ENCODE results near the gene CCDC57.
"Not testable (repeated sequence)": the region's sequence is repeated elsewhere in the genome, so short reads cannot be mapped to it uniquely, and the experiment has no call there.

CCDC57 gene

DNA sequence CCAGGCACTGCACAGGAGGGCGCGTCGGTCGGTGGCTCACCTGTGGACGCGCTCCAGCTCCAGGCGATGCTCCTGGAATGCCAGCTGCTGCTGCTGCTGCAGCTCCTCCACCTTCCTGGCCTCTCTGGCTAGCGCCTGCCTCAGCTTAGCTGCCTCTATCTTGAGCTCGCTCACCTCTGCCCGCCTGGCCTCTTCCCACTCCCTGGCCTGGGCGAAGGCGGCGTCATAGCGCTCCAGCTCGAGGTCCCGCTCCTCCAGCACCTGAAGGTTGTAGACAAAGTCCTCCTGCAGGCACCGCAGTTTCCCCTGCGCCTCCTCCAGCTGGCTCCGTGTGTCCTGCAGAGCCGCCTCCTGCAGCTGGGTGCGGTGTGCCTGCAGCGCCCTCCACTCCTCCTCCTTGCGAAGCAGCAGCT lies 11.1 kb downstream of the CCDC57 start:
- no peak for DNase-seq (ENCODE audit: low spot score)

DNA sequence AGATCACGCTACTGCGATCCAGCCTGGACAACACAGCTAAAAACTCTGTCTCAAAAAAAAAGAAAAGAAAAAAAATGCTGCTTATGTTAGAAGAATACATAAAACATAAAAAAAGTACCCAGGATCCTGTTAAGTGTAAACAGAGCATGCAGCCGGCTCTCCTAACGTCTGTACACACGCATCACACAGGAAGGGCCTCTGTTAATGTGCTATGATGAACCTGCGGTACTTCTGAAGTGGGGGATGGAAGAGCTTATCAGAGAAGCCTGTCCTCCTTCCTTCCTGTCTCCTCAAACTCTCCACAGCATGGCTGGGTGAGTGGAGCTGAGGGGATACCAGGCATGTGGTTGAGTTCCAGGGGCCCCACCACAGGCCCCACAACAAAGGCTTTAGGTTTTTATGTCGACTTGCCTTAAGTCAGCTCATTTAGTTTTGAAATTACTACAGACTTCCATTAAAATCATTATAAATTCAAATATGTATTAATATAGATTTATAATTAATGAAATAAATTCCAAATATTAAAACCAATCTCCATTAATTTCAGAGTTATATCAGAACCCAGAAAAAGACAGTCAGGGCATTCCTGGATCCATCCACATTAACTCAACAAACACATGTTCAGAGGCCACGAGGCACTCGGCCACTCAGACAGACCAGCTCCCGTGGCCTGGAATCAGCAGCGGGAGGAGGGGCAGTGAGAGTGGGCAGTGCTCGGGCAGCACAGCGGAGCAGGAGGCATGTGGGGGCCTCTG lies 11.7 kb downstream of the CCDC57 start:
- no peak for DNase-seq (ENCODE audit: low spot score)

DNA sequence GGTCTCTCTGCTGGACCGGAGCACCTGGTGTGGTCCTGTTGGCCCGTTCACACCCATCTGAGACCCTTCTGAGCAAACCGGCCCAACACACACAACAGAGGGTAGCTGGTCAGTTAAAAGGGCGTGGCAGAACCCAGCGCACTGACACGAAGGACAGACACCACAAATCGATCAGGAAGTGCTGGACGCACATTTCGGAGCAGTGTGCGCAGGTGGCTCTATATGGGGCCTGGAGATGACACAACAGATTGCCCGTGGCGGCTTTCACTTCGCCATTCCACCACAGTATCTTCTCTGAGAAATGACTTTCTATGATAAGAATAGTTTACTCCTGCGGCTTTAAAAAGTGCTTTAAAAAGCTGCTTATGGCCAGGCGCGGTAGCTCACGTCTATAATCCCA lies 12.5 kb downstream of the CCDC57 start:
- no peak for DNase-seq (ENCODE audit: low spot score)

DNA sequence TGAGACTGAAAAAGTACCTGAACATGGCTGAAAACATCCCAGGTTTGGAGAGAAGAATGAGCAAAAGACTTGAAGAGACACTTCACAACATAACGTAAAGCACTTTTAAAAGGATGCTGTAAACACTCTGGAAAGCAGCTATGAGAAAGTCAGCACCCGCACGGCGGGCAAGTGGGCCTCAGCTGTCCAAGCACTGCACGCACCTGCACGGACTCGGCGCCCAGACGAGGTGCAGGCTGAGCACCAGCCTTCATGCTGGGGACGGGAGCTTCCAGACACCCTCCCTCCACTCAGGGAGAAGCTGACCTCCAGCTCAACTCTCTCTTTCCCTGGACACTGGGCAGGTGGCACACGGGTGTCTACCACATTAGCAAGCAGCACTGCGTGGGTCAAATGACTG lies 13.1 kb downstream of the CCDC57 start:
- no peak for DNase-seq (ENCODE audit: low spot score)

DNA sequence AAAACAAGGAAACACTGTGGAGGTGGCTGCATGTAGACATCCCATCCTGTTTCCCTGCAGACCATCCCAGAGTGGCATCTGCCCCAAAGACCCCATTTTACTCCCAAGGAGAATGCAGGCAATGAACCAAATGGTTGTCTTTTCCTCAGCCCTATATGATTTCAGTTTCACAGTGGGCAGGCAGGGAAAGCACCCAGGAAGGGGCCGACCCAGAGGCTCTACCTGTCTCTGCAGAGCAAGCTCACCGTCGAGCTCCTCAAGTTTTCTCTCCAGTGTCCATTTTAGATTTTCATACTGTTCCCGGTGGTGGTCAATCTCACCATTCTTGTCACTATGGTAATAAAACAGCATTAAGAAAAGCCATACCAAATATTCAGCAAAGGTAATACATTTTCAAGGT lies 14.6 kb downstream of the CCDC57 start:
- no peak for DNase-seq (ENCODE audit: low spot score)

DNA sequence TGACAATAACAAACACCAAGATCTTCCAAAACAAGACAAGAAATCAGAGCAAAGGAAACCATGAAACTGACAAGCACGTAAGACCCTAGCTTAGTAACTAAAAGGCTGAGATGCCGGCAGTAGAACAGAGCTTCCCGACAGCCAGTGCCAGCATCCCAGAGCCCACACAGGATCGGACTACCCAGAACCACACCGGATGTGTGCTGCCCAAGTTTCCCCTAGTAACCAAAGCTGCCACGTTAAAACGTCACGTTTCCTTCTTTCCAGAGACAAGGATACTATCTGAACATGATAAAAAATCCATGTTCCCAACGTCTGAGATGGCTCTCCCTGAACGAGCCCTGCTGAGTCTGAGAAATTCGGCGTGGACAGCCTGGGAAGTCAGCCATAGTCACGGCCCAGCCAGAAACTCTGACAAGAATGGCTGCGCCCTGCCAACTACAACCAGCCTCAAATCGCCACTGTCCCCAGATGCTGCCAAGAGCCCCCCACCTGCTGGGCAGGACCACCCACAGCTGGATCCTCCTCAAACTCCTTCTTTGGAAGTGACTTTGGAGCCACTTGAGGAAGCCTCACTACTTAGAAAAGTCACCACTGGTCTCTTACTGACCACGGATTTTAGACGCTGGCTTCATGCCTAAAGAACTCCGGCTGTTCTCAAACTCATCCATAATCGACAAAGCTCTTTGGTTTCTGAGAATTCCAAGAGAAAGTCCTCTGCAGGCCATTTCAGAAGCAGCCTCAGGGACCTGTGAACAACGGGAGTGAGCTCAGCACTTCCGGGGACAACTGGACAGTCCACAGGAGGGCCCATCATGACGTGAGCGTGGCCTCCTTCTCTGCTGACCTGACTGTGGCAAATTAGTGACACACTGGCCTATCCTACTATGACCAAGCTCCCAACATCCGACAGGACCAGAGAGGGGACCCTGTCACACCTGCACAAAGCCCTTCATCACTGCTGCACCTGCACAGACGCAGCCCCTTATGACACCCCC lies 16.7 kb downstream of the CCDC57 start:
- DNase-seq (ENCODE audit: low spot score), result no peak

DNA sequence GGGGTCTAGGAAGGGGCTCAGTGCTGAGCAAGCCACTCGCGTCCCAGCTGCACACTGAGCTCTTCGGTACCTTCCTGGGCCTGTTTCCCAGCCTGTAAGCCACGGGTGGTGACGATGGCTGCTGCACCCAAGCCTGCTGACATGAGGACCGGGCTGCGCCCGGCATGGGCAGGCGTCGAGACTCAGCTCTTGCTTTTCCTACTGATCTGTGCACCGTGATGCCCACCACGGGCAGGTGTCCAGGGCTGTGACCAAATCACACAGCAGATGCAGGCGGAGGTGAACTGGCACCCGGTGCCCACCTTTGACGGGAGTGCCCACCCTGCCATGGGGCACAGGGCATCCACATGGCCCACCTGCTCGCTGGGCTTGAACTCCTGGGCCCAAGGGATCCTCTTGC lies 17.9 kb downstream of the CCDC57 start:
- DNase-seq (ENCODE audit: low spot score), result no peak

DNA sequence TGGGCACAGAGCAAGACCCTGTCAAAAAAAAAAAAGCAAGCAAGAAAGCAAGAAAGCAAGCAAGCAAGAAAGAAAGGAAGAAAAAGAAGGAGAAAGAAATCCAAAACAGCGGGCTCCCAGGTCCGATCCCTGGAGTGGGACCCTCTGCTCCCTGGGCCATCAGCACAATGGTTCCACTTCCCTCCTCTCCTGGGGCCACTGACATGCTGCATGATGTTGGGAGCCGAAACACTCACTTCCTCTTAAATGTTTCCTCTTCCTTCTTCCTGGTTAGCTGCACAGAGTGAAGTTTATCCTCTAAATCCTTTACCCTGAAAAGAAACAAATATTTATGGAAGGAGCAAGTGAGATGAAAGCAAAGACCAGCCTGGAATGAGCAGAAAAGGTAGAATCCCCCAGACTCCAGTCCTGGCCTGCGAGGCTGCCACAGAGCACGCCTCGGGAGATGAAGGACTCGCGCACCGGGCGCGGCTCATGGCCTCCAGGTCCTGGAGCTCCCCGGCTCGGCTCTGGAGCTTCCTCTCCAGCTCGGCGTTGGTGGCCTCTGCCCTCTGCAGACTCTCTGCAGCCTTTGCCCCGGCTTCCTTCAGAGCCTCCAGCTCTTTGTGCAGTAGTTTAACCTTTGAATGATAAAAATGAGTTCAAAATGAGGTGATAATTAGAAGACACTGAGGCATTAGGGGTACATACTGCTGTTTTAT lies 19.0 kb downstream of the CCDC57 start:
- DNase-seq (ENCODE audit: low spot score), result no peak

DNA sequence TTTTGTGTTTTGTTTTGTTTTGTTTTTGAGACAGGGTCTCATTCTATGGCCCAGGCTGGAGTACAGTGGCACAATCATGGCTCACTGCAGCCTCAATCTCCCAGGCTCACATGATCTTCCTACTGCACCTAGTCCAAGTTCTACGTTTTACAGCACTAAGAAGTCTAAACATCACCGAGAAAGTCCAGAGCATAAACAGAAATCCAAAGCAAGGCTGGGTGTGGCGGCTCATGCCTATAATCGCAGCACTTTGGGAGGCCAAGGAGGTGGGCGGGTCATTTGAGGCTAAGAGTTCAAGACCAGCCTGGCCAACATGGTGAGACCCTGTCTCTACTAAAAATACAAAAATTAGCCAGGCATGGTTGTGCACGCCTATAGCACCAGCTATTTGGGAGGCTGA lies 19.6 kb downstream of the CCDC57 start:
- not testable (repeated sequence) for DNase-seq (ENCODE audit: low spot score)

DNA sequence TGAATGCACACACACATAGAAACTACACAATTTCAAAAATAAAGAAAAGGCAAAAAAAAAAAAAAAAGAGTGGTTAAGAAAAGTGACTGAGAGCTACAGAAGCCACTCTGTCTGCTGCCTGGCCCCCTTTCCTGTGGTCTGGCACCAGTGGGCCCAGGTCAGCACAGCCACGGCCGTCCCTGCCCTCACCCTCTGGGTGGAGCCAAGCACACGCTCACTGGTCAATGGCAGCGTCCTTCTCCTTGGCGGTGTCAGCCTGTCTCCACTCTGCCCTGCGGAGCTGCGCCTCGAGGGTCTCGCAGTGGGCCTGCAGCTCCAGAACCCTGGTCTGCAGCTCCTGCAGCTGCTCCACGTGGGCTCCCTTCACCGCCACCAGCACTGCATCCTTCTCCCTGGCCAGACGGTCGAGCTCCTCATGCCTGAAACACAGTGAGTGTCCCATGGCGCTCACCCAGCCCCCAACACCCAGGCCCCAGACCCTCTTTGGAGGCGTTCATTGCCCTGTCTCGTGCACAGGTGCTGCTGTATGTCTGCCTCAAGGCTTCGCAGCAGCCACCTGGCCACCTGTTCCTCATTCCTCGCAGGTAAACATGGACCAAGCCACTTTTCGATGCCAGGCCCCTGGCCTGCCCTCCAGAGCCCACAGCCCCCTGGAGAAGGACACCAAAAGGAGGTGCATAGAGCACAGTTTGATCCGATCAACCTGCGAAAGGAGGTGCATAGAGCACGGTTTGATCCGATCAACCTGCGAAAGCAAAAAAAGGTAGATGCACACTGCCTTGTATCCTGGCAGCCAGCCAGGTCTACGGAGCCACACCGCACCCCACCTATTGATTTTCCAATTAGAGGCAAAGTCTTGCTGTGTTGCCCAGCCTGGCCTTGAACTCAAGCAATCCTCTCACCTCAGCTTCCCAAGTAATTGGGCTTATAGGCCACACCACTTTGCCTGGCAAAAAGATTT lies 24.4 kb downstream of the CCDC57 start:
- DNase-seq (ENCODE audit: low spot score), result no peak

DNA sequence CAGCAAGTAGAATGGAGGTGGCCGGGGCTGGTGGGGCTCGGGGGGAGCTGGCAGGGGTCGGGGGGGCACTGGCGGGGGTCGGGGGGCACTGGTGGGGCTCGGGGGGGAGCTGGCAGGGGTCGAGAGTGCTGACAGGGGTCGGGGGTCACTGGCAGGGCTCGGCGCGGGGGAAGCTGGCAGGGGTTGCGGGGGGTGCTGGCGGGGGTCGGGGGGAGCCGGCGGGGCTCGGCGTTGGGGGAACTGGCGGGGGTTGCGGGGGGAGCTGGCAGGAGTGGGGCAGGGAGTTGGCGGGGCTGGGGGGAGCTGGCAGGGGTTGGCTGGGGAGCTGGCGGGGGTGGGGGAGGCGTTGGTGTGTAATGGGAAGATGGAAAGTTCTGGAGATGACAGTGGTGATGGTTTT lies 25.1 kb downstream of the CCDC57 start:
- no peak for DNase-seq (ENCODE audit: low spot score)

DNA sequence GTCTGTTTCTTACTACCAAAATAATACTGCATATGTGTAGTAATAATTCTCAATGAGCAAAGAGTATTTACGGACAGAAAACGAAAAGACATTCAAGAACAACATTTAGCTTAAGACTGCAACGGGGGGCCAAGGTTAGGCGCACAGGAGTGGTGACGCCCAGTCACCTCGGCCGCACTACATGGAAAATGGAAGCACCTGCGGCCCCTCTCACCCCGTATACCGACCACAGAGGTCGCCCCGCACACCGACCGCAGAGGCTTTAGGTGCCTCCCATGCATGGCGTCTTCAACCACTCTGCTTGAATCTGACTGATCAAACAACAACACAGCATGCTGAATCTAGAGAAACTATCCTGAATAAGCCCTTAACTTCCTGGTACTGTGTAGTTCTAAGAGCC lies 26.4 kb downstream of the CCDC57 start:
- DNase-seq (ENCODE audit: low spot score), result no peak

DNA sequence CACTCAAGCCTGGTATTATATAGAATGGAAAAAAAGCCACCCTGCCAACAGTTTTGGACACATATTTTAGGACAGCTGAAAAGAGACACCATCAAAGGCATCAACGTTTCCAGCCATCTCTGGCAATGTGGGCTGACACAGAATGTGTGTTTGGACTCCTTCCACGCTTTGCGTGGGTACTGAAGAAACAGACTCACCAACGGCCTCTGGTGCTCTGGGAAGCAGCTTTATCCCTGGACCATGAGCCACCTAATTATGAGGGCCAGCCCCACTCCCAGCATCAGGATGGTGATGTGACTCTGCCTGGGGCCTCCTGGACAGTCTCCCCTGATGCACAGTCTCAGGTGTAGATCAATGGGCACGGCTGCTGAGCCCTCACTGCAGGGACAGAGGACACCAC lies 27.9 kb downstream of the CCDC57 start:
- DNase-seq (ENCODE audit: low spot score), result no peak

DNA sequence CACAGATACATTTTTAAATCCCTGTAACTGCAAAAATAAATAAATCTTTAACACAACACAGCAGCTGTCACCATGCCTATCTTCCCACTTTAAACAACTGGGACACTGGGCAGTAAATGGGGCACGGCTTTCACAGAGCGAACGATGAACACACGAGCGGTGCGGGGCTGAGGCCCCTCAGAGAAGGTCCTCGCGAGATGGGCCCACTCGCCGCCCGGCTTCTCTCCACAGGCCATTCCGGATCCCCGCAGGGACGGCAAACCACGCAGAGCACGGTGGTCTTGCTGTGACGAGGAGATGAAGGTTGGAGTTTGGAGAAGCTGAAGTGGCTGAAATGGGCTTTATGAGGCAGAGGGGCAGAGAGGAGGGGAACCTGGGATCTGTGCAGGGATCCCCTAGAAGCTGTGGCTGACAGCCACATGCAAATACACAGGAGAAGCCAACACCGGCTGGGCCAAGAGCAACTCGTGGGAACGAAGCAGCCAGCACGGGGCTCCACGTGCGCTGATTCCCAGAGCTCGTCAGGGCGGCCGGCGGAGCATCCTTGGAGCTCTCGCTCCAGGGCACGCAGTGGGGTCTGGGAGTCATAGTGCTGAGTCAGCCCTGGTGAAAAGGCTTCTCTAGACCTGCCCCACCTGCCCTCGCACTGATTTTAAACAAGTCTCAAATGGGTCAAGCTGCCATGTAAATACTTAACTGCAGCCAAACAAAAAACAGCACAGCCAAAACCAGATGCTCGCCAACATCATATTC lies 31.7 kb downstream of the CCDC57 start:
- DNase-seq (ENCODE audit: low spot score), result no peak

DNA sequence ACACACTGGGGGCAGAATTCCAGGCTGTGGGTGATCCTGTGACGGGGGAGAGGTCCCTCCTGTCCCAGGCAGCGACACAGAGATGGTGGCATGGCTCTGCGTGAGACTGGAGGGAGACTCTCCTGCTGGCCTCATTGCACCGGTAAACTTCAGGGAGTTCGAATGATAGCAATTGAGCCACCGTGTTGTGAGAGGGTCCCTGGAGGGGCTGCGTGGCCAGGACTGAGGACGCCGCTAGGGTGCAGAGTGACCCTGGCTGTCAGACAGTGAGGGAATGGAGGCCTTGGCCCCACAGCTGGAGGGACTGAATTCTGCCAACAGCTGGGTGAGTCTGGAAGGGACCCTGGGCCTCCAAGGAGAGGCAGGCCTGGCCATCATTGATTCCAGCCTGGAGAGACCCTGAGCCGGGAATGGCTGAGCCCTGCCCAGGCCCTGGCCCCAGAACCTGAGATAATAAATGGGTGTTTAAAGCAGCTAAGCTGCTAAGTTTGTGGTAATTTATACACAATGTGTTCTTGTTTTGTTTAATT lies 32.6 kb downstream of the CCDC57 start:
- no peak for DNase-seq (ENCODE audit: low spot score)

DNA sequence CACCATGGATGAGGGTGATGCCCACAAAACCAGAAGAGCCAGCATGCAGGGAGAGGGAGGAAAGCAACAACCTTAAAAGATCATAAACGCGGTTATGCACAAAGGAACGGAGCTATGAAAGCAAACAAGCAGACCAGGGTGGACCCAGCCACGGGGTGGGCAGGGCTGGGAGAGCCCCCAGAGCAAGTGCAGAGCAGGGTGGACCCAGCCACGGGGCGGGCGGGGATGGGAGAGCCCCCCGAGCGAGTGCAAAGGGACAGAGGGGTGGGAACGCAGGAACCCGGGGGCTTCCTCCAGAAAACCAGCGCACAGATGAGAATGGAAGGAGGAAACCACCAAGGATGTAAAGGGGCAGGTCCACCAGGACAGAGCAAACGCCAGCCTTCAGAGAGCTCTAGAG lies 33.2 kb downstream of the CCDC57 start:
- no peak for DNase-seq (ENCODE audit: low spot score)

DNA sequence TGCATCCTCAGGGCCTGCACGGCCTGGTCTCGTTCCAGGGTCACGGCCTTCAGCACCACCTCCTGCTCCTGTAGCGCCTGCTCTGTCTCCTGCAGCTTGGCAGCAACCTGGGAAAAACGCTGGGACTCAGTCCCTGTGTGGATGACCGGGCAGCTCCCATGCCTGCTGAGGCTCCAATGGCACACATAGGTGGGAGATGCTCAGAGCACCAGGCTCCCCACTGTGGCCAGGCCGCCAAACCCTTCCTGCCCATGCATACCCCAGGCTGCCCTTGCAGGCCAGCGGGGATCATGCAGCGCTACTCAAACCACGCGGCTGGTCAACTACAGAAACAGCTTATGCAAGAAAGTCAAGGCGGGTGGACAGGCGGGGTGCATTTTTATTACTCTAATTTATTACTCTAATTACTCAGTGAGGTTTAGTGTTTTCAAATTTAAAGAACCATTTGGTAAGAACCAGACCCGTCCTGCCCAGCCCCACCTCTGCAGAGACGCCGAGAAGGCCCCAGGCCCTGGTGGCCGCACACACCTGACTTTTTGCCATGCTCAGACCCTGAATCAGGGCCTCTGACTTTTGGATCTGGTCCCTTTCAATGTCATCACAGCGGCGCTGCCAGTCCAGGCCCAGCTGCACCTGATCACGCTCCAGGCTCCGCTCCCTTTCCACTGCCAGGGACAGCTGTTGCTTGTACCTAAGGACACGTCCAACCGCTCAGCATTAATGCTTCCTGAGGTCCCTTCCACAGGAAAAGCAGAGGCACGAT lies 34.0 kb downstream of the CCDC57 start:
- no peak for DNase-seq (ENCODE audit: low spot score)

DNA sequence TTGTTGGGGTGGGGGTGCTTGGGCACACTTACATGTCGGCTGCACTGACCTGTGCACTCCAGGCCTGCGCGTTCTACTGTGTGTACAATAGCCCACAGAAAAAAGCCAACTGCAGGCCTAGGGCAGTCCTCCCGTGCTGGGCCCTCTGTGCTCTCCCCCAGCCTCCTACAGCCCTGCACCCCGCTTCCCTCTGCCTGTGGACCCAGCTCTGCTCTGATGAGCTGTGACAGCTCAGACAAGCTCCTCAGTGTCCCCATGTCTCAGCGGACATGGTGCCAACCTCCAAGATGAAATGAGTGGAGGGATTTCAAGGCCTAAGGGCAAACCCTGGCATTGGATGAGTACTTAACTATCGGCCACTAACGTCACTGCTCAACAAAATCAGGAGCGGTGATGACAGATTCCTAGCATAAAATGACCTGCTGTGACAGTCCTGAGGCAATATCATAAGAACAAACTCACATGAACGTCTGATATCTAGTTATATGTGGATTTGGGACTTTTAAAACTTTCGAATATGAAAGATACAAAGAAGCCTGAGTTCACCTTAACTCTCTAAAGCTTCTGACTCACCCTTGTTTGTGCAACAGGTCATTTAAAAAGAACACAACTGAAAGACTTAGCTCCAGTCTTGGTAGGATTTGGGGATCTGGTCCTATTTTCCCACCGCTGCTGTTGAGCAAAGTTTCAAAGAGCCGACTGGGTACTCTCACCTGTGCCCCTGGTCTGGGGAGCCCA lies 34.7 kb downstream of the CCDC57 start:
- DNase-seq (ENCODE audit: low spot score), result no peak

DNA sequence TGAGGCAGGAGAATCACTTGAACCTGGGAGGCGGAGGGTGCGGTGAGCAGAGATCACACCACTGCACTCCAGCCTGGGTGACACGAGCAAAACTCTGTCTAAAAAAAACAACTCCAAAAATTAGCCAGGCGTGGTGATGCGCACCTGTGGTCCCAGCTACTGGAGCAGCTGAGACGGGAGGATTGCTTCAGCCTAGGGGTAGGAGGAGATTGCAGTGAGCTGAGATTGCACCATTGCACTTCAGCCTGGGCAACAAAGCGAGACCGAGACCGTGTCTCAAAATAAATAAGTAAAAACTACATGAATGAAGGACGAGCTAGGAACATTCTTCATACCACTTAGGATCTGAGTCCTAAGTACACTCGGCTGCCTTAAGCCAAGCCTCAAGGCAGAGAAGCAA lies 35.4 kb downstream of the CCDC57 start:
- DNase-seq (ENCODE audit: low spot score), result no peak
